ENCODE measurements around the gene RPL26. TPM values are rescaled to one million over a fixed set of nuclear protein-coding genes. Genes with fewer than 3 reads are reported as not detected.

RPL26 gene
- total and polyA plus RNA-seq, 2 donors (not counting 3 experiments of a cell fraction or from before 2014, with no cell fraction given): 1,805 to 2,229 TPM

DNA sequence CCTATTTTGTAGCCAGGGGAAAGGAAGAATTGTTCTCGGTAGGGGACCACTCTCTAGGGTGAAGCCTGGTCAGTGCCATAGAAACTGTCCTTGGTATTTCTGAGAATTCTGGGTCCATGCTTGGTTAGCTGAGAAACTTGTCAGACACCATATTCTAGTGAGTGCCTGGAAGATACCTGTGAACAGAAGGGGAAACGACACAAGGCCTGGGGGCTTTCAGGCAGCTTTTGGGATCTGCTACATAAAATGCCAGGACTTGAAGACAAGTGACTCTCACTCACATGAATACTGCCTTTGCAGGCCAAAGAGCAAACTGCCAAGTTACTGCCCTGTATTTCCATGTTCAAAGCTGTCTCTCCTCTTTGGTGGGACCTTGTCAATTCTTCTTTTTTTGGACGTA is 25.1 kb downstream of the RPL26 start:
- no peak for DNase-seq (ENCODE audit: low read depth, low spot score)
- TF ChIP-seq EZH2 (IDR thresholded peaks at IDR 0.05; ENCODE audit: borderline replicate concordance, low read depth, low read length, severe bottlenecking) (no peak), MYC (IDR thresholded peaks at IDR 0.05; ENCODE audit: low read depth, low read length) (no peak), JUN (IDR thresholded peaks at IDR 0.05; ENCODE audit: borderline replicate concordance, insufficient read depth, insufficient read length, low read depth) (no peak), GATA2 (IDR thresholded peaks at IDR 0.05; ENCODE audit: insufficient read depth, insufficient read length, low read depth, low read length) (no peak), POLR2AphosphoS5 (IDR thresholded peaks at IDR 0.05; ENCODE audit: insufficient read depth, low read depth, low read length) (no peak), FOS (IDR thresholded peaks at IDR 0.05; ENCODE audit: borderline replicate concordance, insufficient read depth, low read length) (no peak), POLR2A (IDR thresholded peaks at IDR 0.05; ENCODE audit: low read depth, low read length) (no peak)
- TF ChIP-seq, protein P1, sequence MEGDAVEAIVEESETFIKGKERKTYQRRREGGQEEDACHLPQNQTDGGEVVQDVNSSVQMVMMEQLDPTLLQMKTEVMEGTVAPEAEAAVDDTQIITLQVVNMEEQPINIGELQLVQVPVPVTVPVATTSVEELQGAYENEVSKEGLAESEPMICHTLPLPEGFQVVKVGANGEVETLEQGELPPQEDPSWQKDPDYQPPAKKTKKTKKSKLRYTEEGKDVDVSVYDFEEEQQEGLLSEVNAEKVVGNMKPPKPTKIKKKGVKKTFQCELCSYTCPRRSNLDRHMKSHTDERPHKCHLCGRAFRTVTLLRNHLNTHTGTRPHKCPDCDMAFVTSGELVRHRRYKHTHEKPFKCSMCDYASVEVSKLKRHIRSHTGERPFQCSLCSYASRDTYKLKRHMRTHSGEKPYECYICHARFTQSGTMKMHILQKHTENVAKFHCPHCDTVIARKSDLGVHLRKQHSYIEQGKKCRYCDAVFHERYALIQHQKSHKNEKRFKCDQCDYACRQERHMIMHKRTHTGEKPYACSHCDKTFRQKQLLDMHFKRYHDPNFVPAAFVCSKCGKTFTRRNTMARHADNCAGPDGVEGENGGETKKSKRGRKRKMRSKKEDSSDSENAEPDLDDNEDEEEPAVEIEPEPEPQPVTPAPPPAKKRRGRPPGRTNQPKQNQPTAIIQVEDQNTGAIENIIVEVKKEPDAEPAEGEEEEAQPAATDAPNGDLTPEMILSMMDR (IDR thresholded peaks at IDR 0.05; ENCODE audit: extremely low read depth in 1 of 2, insufficient read depth in 1 of 2, low read depth in 1 of 2, low read length in 2 of 2): no peak
- TF ChIP-seq, protein P2, sequence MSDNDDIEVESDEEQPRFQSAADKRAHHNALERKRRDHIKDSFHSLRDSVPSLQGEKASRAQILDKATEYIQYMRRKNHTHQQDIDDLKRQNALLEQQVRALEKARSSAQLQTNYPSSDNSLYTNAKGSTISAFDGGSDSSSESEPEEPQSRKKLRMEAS (IDR thresholded peaks at IDR 0.05; ENCODE audit: insufficient read depth, insufficient read length): no peak
- Histone ChIP-seq H3K27me3 (ENCODE audit: control insufficient read depth in 2 of 2, insufficient read depth in 2 of 2, low read length in 2 of 2) (no peaks in the 10 kb centered on the region), H3K4me1 (ENCODE audit: control insufficient read depth, extremely low read depth, insufficient read depth, low read length) (peaks cover 38% of the 10 kb centered on the region), H3K9me1 (replicated peaks; ENCODE audit: control insufficient read depth, extremely low read depth, insufficient read depth, low read length) (no peaks in the 10 kb centered on the region), H4K20me1 (replicated peaks; ENCODE audit: control insufficient read depth, extremely low read depth, insufficient read depth, low read length) (no peaks in the 10 kb centered on the region), H3K4me3 (replicated peaks in 1 of 3; ENCODE audit: insufficient read depth in 1 of 3, low read depth in 1 of 3, low read length in 3 of 3) (no peak overlapping the region), H3K4me2 (ENCODE audit: insufficient read depth, low read length) (no peak overlapping the region), H3K79me2 (ENCODE audit: control insufficient read depth, insufficient read depth, low read length) (no peaks in the 10 kb centered on the region), H3K9me3 (replicated peaks; ENCODE audit: control insufficient read depth, insufficient read depth, low read length) (no peaks in the 10 kb centered on the region), H2AFZ (ENCODE audit: low read depth, low read length) (no peak overlapping the region), H3K9ac (replicated peaks; ENCODE audit: extremely low read depth, insufficient read depth, low read length) (no peak overlapping the region), H3K27ac (ENCODE audit: insufficient read depth, low read depth, low read length) (no peak overlapping the region), H3K36me3 (ENCODE audit: control insufficient read depth in 2 of 2, extremely low read depth in 1 of 2, insufficient read depth in 2 of 2, low read length in 2 of 2) (no peaks in the 10 kb centered on the region)
- ChIA-PET CTCF (no interaction called here), POLR2A (interaction anchor here (0.6 kb wide), 1 partner anchor 19 kb away, joined by 3 read pairs; no protein-coding TSS in a partner anchor)
- BruUV-seq (replicated peaks): no TSS peak
- FAIRE-seq: no peak
- intact Hi-C loops (cut with micrococcal nuclease) (no loop called here), dilution Hi-C loops (cut with MboI; ENCODE audit: extremely low pct_ligation_motif_present, low sequenced_read_pairs) (no loop called here)

All from endothelial cell of umbilical vein (primary cell).